Activated naive CD4-positive, alpha-beta T cell treated with anti-CD3 and anti-CD28 coated beads, Interleukin-2, amount 10 ng/mL, durations not matched to agents 7 days and 5 days (primary cell): ENCODE measurements around the gene DNAH5.

Experiments used
- CTCF ChIA-PET: fragments of 350-600 bp; sonication (Branson Sonifier 250); formaldehyde crosslinking; loops from one replicate; lab custom pipeline; 2021; ENCODE audit warnings: antibody characterized with exemption; lab: Charles Lee
- DNase-seq: peaks from one replicate; pipeline ENCODE4 v3.0.0-alpha.2; 2020
- H3K27ac Mint-ChIP-seq: one replicate; pipeline ENCODE4 v1.8.0; 2021; ENCODE audit warnings: mild to moderate bottlenecking, moderate library complexity, mixed read lengths
- H3K27me3 Mint-ChIP-seq: one replicate; pipeline ENCODE4 v1.8.0; 2021; ENCODE audit warnings: mild to moderate bottlenecking, mixed read lengths
- H3K36me3 Mint-ChIP-seq: one replicate; pipeline ENCODE4 v1.8.0; 2021; ENCODE audit warnings: mixed read lengths
- H3K4me1 Mint-ChIP-seq: one replicate; pipeline ENCODE4 v1.8.0; 2021; ENCODE audit warnings: mixed read lengths
- H3K4me3 Mint-ChIP-seq: one replicate; pipeline ENCODE4 v1.8.0; 2021; ENCODE audit warnings: mild to moderate bottlenecking, moderate library complexity, mixed read lengths
- H3K9me3 Mint-ChIP-seq: one replicate; pipeline ENCODE4 v1.8.0; 2021; ENCODE audit warnings: mixed read lengths

The DNAH5 gene

GRCh38 chr5:13673511-13673910 lies 271.0 kb downstream of the DNAH5 start:
- H3K27me3 Mint-ChIP-seq: no peaks in the 10 kb centered on the region
- no peaks in the 10 kb centered on the region for H3K4me1 Mint-ChIP-seq
- no peaks in the 10 kb centered on the region for H3K36me3 Mint-ChIP-seq
- no peak for DNase-seq
- no peak overlapping the region for H3K27ac Mint-ChIP-seq
- H3K4me3 Mint-ChIP-seq: no peak overlapping the region
- CTCF ChIA-PET: no interaction called here
- no peaks in the 10 kb centered on the region for H3K9me3 Mint-ChIP-seq

DNA sequence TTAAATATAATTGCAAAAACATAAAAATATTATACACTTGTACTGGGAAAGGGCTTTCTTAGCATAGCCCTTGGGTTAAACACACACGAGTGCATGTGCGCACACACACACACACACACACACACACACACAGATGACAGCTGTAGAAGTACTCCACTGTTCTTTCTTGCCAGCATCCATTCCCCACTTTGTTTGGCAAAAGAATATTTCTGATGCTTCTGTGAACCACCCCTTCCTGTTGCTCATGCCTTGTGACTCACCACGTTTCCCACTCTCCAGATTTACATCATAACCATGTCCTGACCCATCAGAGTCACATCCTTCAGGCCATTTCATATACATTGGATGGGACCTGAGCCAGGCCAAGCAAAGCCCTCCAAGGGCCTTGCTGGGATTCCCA lies 280.1 kb downstream of the DNAH5 start:
- DNase-seq: no peak
- H3K27ac Mint-ChIP-seq: no peak overlapping the region
- no peaks in the 10 kb centered on the region for H3K9me3 Mint-ChIP-seq
- H3K36me3 Mint-ChIP-seq: no peaks in the 10 kb centered on the region
- no peak overlapping the region for H3K4me3 Mint-ChIP-seq
- H3K4me1 Mint-ChIP-seq: no peaks in the 10 kb centered on the region
- H3K27me3 Mint-ChIP-seq: no peaks in the 10 kb centered on the region
- CTCF ChIA-PET: no interaction called here

- no peaks in the 10 kb centered on the region for H3K36me3 Mint-ChIP-seq
- no peak overlapping the region for H3K27ac Mint-ChIP-seq
- H3K4me1 Mint-ChIP-seq: no peaks in the 10 kb centered on the region
- no peak for DNase-seq
- no peaks in the 10 kb centered on the region for H3K27me3 Mint-ChIP-seq
- H3K9me3 Mint-ChIP-seq: peaks cover 2% of the 10 kb centered on the region
- no peak overlapping the region for H3K4me3 Mint-ChIP-seq
- CTCF ChIA-PET: no interaction called here
Measured at GRCh38 chr5:13662626-13663025, 281.9 kb downstream of the DNAH5 start.

DNA sequence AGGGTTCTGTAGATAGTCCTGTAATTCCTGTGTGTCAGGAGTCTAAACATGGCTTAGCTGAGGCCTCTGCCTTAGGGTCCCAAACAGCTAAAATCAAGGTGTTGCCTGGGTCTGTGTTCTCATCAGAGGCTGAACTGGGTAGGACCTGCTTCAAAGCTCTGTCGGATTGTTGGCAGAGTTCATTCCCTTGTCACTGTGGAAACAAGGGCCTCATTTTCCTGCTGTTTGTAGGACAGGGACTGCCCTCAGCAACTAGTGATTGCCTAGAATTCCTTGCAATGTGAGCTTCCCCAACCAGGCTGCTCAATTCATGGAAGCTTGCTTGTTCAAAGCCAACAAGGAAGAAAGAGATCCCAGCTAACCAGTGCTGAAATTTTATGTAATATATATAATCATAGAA lies 283.2 kb downstream of the DNAH5 start:
- Mint-ChIP-seq H3K27ac (no peak overlapping the region), H3K4me1 (no peaks in the 10 kb centered on the region), H3K9me3 (peaks cover 2% of the 10 kb centered on the region), H3K4me3 (no peak overlapping the region), H3K36me3 (no peaks in the 10 kb centered on the region), H3K27me3 (no peaks in the 10 kb centered on the region)
- CTCF ChIA-PET: no interaction called here
- DNase-seq: no peak

DNA sequence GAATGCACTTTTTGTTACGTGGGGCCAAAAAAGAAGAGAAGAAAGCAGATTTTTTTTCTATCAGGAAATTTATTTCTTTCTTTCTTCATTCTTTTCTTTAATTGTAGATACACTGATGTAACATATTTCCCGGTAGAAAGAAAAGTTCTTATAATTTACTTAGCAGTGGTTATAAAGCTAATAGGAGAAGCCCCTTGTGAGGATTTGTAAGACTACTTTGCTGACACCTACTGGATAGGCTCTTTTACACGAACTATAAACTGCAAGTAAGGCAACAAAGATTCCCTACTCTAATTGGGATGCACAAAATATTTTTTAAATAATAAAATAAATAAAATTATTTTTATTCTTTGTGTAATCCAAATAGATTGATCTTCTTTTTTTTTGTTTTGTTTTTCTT lies 284.4 kb downstream of the DNAH5 start:
- Mint-ChIP-seq H3K9me3 (peaks cover 2% of the 10 kb centered on the region), H3K4me3 (no peak overlapping the region), H3K27me3 (no peaks in the 10 kb centered on the region), H3K4me1 (no peaks in the 10 kb centered on the region), H3K36me3 (no peaks in the 10 kb centered on the region), H3K27ac (no peak overlapping the region)
- DNase-seq: no peak
- CTCF ChIA-PET: no interaction called here

GRCh38 chr5:13659391-13659790 lies 285.1 kb downstream of the DNAH5 start:
- H3K36me3 Mint-ChIP-seq: no peaks in the 10 kb centered on the region
- H3K27me3 Mint-ChIP-seq: no peaks in the 10 kb centered on the region
- no peaks in the 10 kb centered on the region for H3K4me1 Mint-ChIP-seq
- no peak overlapping the region for H3K4me3 Mint-ChIP-seq
- CTCF ChIA-PET: no interaction called here
- H3K27ac Mint-ChIP-seq: no peak overlapping the region
- H3K9me3 Mint-ChIP-seq: peaks cover 7% of the 10 kb centered on the region
- DNase-seq: no peak

DNA sequence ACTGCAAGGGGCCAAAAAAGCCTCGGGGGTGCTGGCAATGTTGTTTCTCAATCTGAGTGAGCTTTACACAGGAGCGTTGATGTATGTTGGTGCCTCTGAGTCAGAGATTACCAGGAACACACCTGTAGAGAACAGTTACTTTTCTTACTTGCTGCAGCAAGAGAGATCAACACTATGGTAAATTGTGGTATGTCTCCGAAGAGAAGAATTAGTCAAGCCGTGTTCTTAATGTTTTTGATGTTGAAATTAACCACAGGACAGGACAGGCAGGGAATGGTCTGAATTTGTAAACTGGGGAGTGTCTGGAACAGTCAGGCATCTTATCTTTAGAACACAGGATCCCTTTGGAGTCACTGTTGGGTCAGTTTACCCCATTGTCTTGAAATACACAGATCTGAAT lies 285.7 kb downstream of the DNAH5 start:
- CTCF ChIA-PET: no interaction called here
- Mint-ChIP-seq H3K36me3 (no peaks in the 10 kb centered on the region), H3K27ac (no peak overlapping the region), H3K4me3 (no peak overlapping the region), H3K9me3 (peaks cover 8% of the 10 kb centered on the region), H3K27me3 (no peaks in the 10 kb centered on the region), H3K4me1 (no peaks in the 10 kb centered on the region)
- DNase-seq: no peak

GRCh38 chr5:13658152-13658551 lies 286.3 kb downstream of the DNAH5 start:
- no peaks in the 10 kb centered on the region for H3K27me3 Mint-ChIP-seq
- H3K36me3 Mint-ChIP-seq: no peaks in the 10 kb centered on the region
- peaks cover 10% of the 10 kb centered on the region for H3K9me3 Mint-ChIP-seq
- no peaks in the 10 kb centered on the region for H3K4me1 Mint-ChIP-seq
- no peak overlapping the region for H3K4me3 Mint-ChIP-seq
- CTCF ChIA-PET: no interaction called here
- no peak overlapping the region for H3K27ac Mint-ChIP-seq
- DNase-seq: no peak

GRCh38 chr5:13653709-13654108 lies 290.8 kb downstream of the DNAH5 start:
- no peaks in the 10 kb centered on the region for H3K4me1 Mint-ChIP-seq
- H3K9me3 Mint-ChIP-seq: peaks cover 14% of the 10 kb centered on the region
- CTCF ChIA-PET: no interaction called here
- no peaks in the 10 kb centered on the region for H3K36me3 Mint-ChIP-seq
- no peak for DNase-seq
- H3K27me3 Mint-ChIP-seq: no peaks in the 10 kb centered on the region
- no peak overlapping the region for H3K4me3 Mint-ChIP-seq
- no peak overlapping the region for H3K27ac Mint-ChIP-seq

DNA sequence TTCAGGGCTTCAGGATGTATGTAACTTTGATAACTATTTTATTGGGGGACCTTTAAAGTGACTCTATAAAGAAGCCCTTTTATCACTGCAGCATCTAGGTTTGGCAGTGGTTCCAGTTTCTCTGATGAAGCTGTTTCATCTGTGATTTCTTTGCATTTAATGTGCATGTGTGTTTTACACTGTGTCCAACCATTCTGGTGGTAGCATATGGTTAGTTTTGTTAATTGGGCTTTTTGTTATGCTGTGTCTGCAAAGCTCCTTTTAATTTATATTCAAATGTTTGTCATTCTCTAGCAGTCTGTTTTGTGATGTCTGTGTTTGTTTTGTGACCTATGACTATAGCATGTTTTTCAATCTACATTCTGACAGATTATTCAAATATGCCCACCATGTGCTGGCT lies 294.8 kb downstream of the DNAH5 start:
- CTCF ChIA-PET: no interaction called here
- DNase-seq: no peak
- no peak overlapping the region for H3K4me3 Mint-ChIP-seq

GRCh38 chr5:13648822-13649221 lies 295.7 kb downstream of the DNAH5 start:
- H3K27ac Mint-ChIP-seq: no peak overlapping the region
- no peaks in the 10 kb centered on the region for H3K4me1 Mint-ChIP-seq
- no peak for DNase-seq
- H3K9me3 Mint-ChIP-seq: peaks cover 7% of the 10 kb centered on the region
- no peaks in the 10 kb centered on the region for H3K36me3 Mint-ChIP-seq
- no peaks in the 10 kb centered on the region for H3K27me3 Mint-ChIP-seq
- H3K4me3 Mint-ChIP-seq: no peak overlapping the region
- CTCF ChIA-PET: no interaction called here

More for the DNA sequence above, 294.8 kb downstream of the DNAH5 start:
- Mint-ChIP-seq H3K9me3 (peaks cover 9% of the 10 kb centered on the region), H3K27me3 (no peaks in the 10 kb centered on the region), H3K27ac (no peak overlapping the region), H3K4me1 (no peaks in the 10 kb centered on the region), H3K36me3 (no peaks in the 10 kb centered on the region)

DNA sequence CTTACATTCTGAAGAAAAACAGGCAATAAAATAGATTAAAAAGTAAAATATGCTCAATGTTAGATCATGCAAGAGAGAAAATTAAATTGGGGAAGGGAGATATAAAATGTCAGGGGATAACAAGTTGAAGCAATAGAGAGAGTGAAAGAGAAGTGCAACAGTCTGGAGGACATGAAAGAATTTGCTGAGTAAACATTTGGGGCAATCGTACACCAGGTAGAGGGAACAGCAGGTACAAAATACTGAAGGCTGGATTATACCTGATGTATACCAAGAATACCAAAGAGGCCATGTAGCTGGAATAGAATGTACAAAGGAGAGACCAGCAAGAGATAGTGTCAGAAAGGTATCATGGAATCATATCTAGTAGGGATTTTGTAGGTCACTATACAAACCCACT lies 300.8 kb downstream of the DNAH5 start:
- no peak for DNase-seq
- Mint-ChIP-seq H3K36me3 (no peaks in the 10 kb centered on the region), H3K27ac (no peak overlapping the region), H3K4me3 (no peak overlapping the region), H3K4me1 (no peaks in the 10 kb centered on the region), H3K9me3 (peaks cover 6% of the 10 kb centered on the region), H3K27me3 (no peaks in the 10 kb centered on the region)
- CTCF ChIA-PET: interaction anchor here (0.7 kb wide), 1 partner anchor 24 kb away, joined by 3 read pairs; no protein-coding TSS in a partner anchor

GRCh38 chr5:13643196-13643595 lies 301.3 kb downstream of the DNAH5 start:
- DNase-seq: no peak
- CTCF ChIA-PET: interaction anchor here (0.7 kb wide), 1 partner anchor 24 kb away, joined by 3 read pairs; no protein-coding TSS in a partner anchor
- H3K4me1 Mint-ChIP-seq: no peaks in the 10 kb centered on the region
- H3K36me3 Mint-ChIP-seq: no peaks in the 10 kb centered on the region
- H3K27me3 Mint-ChIP-seq: no peaks in the 10 kb centered on the region
- H3K4me3 Mint-ChIP-seq: no peak overlapping the region
- H3K9me3 Mint-ChIP-seq: peaks cover 6% of the 10 kb centered on the region
- no peak overlapping the region for H3K27ac Mint-ChIP-seq
